IPS-15b (cell line): Measurements from ENCODE around the gene AP1G2.
"Not testable (repeated sequence)": the region's sequence is repeated elsewhere in the genome, so short reads cannot be mapped to it uniquely, and the experiment has no call there.

ENCODE experiments used
- H3K27me3 ChIP-seq: one replicate; pipeline ENCODE4 v1.6.1; 2013; ENCODE audit warnings: low read length; ENCODE audit not compliant: control insufficient read depth, insufficient read depth
- H3K36me3 ChIP-seq: one replicate; pipeline ENCODE4 v1.6.1; 2013; ENCODE audit warnings: low read length; ENCODE audit not compliant: control insufficient read depth, insufficient read depth
- H3K4me1 ChIP-seq: one replicate; pipeline ENCODE4 v1.6.1; 2013; ENCODE audit warnings: mild to moderate bottlenecking, low read length; ENCODE audit not compliant: control insufficient read depth, insufficient read depth
- H3K4me3 ChIP-seq: one replicate; pipeline ENCODE4 v1.5.1; 2013; ENCODE audit warnings: low read depth, low read length
- H3K9ac ChIP-seq: one replicate; pipeline ENCODE4 v1.6.1; 2013; ENCODE audit warnings: low read depth, mild to moderate bottlenecking, low read length
- H3K9me3 ChIP-seq: one replicate; pipeline ENCODE4 v1.6.1; 2013; ENCODE audit warnings: mild to moderate bottlenecking, low read length; ENCODE audit not compliant: control insufficient read depth, insufficient read depth

The AP1G2 gene, protein sequence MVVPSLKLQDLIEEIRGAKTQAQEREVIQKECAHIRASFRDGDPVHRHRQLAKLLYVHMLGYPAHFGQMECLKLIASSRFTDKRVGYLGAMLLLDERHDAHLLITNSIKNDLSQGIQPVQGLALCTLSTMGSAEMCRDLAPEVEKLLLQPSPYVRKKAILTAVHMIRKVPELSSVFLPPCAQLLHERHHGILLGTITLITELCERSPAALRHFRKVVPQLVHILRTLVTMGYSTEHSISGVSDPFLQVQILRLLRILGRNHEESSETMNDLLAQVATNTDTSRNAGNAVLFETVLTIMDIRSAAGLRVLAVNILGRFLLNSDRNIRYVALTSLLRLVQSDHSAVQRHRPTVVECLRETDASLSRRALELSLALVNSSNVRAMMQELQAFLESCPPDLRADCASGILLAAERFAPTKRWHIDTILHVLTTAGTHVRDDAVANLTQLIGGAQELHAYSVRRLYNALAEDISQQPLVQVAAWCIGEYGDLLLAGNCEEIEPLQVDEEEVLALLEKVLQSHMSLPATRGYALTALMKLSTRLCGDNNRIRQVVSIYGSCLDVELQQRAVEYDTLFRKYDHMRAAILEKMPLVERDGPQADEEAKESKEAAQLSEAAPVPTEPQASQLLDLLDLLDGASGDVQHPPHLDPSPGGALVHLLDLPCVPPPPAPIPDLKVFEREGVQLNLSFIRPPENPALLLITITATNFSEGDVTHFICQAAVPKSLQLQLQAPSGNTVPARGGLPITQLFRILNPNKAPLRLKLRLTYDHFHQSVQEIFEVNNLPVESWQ

GRCh38 chr14:23567186-23568020, at the start of gene AP1G2:
Gene AP1G2, minus strand, starts transcription at chr14:23567791. Its CDS starts 477 bp downstream, at chr14:23567314.
- Histone ChIP-seq H3K27me3 (no peaks in the 10 kb centered on the region), H3K36me3 (peaks cover 16% of the 10 kb centered on the region), H3K4me3 (peak within 1 kb of the TSS; percentile 95), H3K4me1 (peaks cover 19% of the 10 kb centered on the region), H3K9ac (peak within 1 kb of the TSS; percentile 77), H3K9me3 (no peaks in the 10 kb centered on the region)

- Histone ChIP-seq H3K4me3 (no peak overlapping the region), H3K4me1 (no peaks in the 10 kb centered on the region), H3K36me3 (no peaks in the 10 kb centered on the region), H3K27me3 (peaks cover 2% of the 10 kb centered on the region), H3K9me3 (no peaks in the 10 kb centered on the region), H3K9ac (no peak overlapping the region)
Observed at GRCh38 chr14:23615856-23616255, 48.3 kb upstream of the AP1G2 start.

- no peak overlapping the region for H3K9ac ChIP-seq
- no peaks in the 10 kb centered on the region for H3K4me1 ChIP-seq
- peaks cover 2% of the 10 kb centered on the region for H3K27me3 ChIP-seq
- H3K36me3 ChIP-seq, result no peaks in the 10 kb centered on the region
- no peak overlapping the region for H3K4me3 ChIP-seq
- H3K9me3 ChIP-seq, result no peaks in the 10 kb centered on the region
Observed at GRCh38 chr14:23614395-23614828, 46.8 kb upstream of the AP1G2 start.

GRCh38 chr14:23613242-23614070, 45.9 kb upstream of the AP1G2 start:
- Histone ChIP-seq H3K9me3 (no peaks in the 10 kb centered on the region), H3K4me1 (no peaks in the 10 kb centered on the region), H3K36me3 (no peaks in the 10 kb centered on the region), H3K27me3 (peaks cover 2% of the 10 kb centered on the region), H3K4me3 (no peak overlapping the region), H3K9ac (no peak overlapping the region)

DNA sequence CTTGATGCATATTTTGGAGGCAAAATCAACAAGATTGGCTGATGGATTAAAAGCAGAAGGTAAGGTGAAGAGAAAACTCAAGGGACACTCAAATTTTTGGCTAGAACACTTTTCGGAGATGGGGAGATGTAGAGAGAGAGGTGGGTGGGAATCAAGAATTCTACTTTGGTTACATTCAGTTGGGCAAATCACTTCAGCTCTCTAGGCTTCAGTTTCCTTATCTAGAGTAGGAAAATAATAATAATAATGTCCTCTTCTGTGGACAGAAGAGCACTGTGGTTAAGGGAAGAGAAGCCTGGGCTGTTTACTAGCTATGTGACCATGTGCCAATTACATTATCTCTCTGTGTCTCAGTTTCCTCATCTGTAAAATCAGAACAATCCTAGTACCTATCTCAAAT, 45.2 kb upstream of the AP1G2 start:
- Histone ChIP-seq H3K36me3 (no peaks in the 10 kb centered on the region), H3K27me3 (peaks cover 2% of the 10 kb centered on the region), H3K9ac (no peak overlapping the region), H3K4me1 (no peaks in the 10 kb centered on the region), H3K9me3 (no peaks in the 10 kb centered on the region), H3K4me3 (no peak overlapping the region)

- no peaks in the 10 kb centered on the region for H3K9me3 ChIP-seq
- H3K36me3 ChIP-seq, result no peaks in the 10 kb centered on the region
- H3K4me3 ChIP-seq, result no peak overlapping the region
- no peak overlapping the region for H3K9ac ChIP-seq
- no peaks in the 10 kb centered on the region for H3K4me1 ChIP-seq
- peaks cover 2% of the 10 kb centered on the region for H3K27me3 ChIP-seq
Observed at GRCh38 chr14:23612354-23612732, 44.8 kb upstream of the AP1G2 start.

- H3K9ac ChIP-seq, result no peak overlapping the region
- no peaks in the 10 kb centered on the region for H3K36me3 ChIP-seq
Observed at GRCh38 chr14:23610815-23611289, 43.3 kb upstream of the AP1G2 start.

DNA sequence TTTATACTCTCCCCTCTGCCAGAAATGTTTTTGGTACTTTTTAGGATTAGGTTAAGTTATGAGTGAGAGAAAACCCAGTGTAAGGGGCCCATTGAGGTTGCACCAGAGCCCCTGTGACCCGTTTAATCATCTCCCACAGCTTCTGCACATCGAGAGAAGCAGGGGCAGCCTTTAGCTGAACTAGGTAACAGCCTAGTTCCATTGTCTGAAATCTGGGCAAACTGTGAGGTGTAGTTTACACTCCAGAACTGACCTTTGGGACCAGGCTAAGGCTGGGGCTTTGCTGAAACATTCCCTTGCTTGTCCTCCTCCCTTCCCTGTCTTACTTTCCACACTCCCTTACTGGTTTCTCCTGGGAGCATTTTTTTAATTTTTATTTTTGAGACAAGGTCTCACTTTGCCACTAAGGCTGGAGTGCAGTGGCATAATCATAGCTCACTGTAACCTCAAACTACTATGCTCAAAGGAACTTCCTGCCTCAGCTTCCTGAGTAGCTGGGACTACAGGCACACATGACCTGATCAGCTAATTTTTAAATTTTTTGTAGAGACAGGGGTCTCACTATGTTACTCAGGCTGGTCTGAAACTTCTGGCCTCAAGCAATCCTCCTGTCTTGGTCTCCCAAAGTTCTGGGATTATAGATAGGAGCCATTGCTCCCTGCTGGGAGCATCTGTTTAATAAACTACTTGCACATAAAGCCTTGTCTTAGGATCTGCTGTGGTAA, 42.7 kb upstream of the AP1G2 start:
- Histone ChIP-seq H3K36me3 (no peaks in the 10 kb centered on the region), H3K27me3 (peaks cover 2% of the 10 kb centered on the region), H3K4me1 (no peaks in the 10 kb centered on the region), H3K9ac (no peak overlapping the region), H3K4me3 (no peak overlapping the region), H3K9me3 (no peaks in the 10 kb centered on the region)

More at GRCh38 chr14:23610815-23611289, 43.3 kb upstream of the AP1G2 start:
- Histone ChIP-seq H3K4me3 (no peak overlapping the region), H3K4me1 (no peaks in the 10 kb centered on the region), H3K9me3 (no peaks in the 10 kb centered on the region), H3K27me3 (peaks cover 2% of the 10 kb centered on the region)

- not testable (repeated sequence) for H3K4me1 ChIP-seq, H3K9ac ChIP-seq, H3K27me3 ChIP-seq, H3K36me3 ChIP-seq, H3K9me3 ChIP-seq, H3K4me3 ChIP-seq
Observed at GRCh38 chr14:23609411-23610089, 42.0 kb upstream of the AP1G2 start.

- H3K9me3 ChIP-seq, result no peaks in the 10 kb centered on the region
- no peaks in the 10 kb centered on the region for H3K4me1 ChIP-seq
- H3K27me3 ChIP-seq, result peaks cover 2% of the 10 kb centered on the region
- H3K9ac ChIP-seq, result no peak overlapping the region
- H3K36me3 ChIP-seq, result no peaks in the 10 kb centered on the region
- H3K4me3 ChIP-seq, result no peak overlapping the region
Observed at GRCh38 chr14:23609001-23609400, 41.4 kb upstream of the AP1G2 start.
